ENCODE measurements around the gene PRG2.

Gene PRG2

GRCh38 chr11:57390535-57390934 lies at the start of gene PRG2:
Gene PRG2 (minus strand): TSS chr11:57390650. CDS start chr11:57389944, 706 bp downstream.
- TF ChIP-seq TCF4 (CRISPR knock-in tag; IDR thresholded peaks at IDR 0.05; ENCODE audit: borderline replicate concordance) (no peak), PATZ1 (CRISPR knock-in tag; IDR thresholded peaks at IDR 0.05; ENCODE audit: borderline replicate concordance) (no peak), ZC3H10 (CRISPR knock-in tag; IDR thresholded peaks at IDR 0.05) (no peak)
- no peak for ATAC-seq

- no peak for TF ChIP-seq ZFP3 (CRISPR knock-in tag; IDR thresholded peaks at IDR 0.05)
- TF ChIP-seq TCF4 (CRISPR knock-in tag; IDR thresholded peaks at IDR 0.05; ENCODE audit: borderline replicate concordance) = no peak
- TF ChIP-seq TOX (CRISPR knock-in tag; IDR thresholded peaks at IDR 0.05; ENCODE audit: borderline replicate concordance) = no peak
- TF ChIP-seq RARB (CRISPR knock-in tag; IDR thresholded peaks at IDR 0.05) = no peak
- no peak for ATAC-seq
These were observed 49.3 kb upstream of the PRG2 start for GRCh38 chr11:57439786-57440185.

GRCh38 chr11:57438345-57439285 lies 48.2 kb upstream of the PRG2 start:
- TF ChIP-seq ZNF565 (CRISPR knock-in tag; conservative IDR thresholded peaks at IDR 0.05; ENCODE audit: low read depth) (no peak), PATZ1 (CRISPR knock-in tag; IDR thresholded peaks at IDR 0.05; ENCODE audit: borderline replicate concordance) (no peak), ZNF70 (CRISPR knock-in tag; IDR thresholded peaks at IDR 0.05) (no peak), ESRRG (CRISPR knock-in tag; IDR thresholded peaks at IDR 0.05) (no peak), ISL1 (CRISPR knock-in tag; IDR thresholded peaks at IDR 0.05) (no peak), TCF4 (CRISPR knock-in tag; IDR thresholded peaks at IDR 0.05; ENCODE audit: borderline replicate concordance) (no peak), CSRNP3 (CRISPR knock-in tag; IDR thresholded peaks at IDR 0.05) (no peak), PPARA (CRISPR knock-in tag; IDR thresholded peaks at IDR 0.05; ENCODE audit: borderline replicate concordance) (no peak), SNAI2 (CRISPR knock-in tag; IDR thresholded peaks at IDR 0.05) (no peak)
- ATAC-seq = no peak

- no peak for ATAC-seq
- TF ChIP-seq ESRRG (CRISPR knock-in tag; IDR thresholded peaks at IDR 0.05) (no peak), ZFP30 (CRISPR knock-in tag; IDR thresholded peaks at IDR 0.05) (no peak), SNAI2 (CRISPR knock-in tag; IDR thresholded peaks at IDR 0.05) (no peak), POU6F1 (CRISPR knock-in tag; IDR thresholded peaks at IDR 0.05; ENCODE audit: borderline replicate concordance, low read depth) (no peak), PATZ1 (CRISPR knock-in tag; IDR thresholded peaks at IDR 0.05; ENCODE audit: borderline replicate concordance) (no peak), TSHZ2 (CRISPR knock-in tag; IDR thresholded peaks at IDR 0.05) (no peak)
These were observed 45.6 kb upstream of the PRG2 start for GRCh38 chr11:57436031-57436430.
